SK-N-DZ (cell line): ENCODE measurements around the gene SERPINB6.
"Not testable (repeated sequence)": the region's sequence is repeated elsewhere in the genome, so short reads cannot be mapped to it uniquely, and the experiment has no call there.

ENCODE experiments used
- DNase-seq: peaks from one replicate; pipeline ENCODE4 v3.0.0-alpha.2; 2015; ENCODE audit warnings: low spot score

The SERPINB6 gene

DNA sequence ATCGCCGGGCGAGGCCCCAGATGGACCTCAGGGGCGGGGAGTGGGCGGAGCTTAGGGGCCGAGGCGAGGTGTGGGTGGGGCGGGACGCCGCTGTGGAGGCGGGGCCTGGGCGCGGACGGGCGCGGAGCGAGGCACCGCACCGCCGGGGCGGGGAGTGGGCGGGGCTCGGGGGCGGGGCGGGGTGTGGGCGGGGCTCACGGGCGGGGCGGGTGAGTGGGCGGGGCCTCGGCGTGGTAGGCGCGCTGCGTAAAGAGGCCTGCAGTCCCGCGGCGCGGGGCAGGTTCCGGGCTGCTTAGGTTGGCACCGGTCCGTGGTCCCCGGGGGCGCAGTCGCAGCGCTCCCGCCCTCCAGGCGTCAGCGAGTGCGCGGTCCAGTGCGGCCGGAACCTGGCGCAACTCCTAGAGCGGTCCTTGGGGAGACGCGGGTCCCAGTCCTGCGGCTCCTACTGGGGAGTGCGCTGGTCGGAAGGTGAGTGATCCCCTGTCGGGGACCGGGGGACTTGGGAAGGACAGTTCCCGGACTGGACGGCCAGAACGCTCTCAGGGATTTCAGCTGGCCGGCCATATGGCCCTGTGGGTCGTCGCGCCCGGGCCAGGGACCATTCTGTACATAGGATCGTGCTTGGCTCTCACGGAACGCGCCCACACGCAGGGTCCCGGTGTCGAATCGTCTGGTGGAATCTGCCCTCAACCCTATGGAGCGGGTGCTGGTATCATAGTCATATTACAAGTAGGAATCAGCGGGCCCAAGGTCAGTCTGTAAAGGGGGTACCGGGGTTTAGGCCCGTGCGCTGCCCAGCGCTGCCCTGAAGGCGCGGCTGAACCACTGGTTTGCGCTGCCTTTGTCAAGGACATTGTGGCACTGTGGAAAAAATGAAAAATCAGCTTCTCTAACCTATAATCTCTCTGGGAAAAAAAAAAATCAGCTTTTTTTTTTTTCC is 28.5 kb upstream of the SERPINB6 start, which contains the start of gene NQO2:
Gene NQO2, plus strand, starts transcription at position 277 of the 940 bp plus-strand sequence. CDS start 6,659 bp downstream, outside the sequence.
- DNase-seq = peak; percentile 43

DNA sequence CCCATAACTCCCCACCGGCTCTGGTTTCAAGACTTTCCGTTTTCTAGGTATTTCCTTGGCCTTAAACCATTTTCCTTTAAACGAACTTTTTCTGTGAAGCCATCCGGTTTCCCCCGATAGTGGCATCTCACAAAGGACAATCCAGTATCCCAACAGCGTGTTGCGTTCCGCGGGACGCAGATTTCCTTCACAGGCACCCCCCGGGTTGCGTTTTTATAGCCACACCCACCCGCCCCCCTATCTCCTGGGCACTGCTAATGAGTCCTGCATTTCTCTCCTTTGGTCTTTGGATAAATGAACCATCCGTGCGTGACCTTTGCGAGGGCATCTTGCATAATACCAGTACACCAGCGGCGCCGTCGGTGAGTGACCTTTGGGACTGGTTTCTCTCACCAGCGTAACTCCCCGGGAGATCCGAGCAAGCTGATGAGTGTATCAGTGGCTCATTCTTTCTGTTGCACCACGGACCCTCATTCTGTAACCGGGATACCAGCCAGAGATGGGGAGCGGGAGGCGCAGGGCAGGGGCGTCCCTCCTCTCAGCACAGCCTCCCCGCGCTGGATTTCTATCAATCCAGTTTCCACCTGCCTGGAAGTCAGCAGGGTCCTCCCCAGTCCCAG is 27.7 kb upstream of the SERPINB6 start:
- DNase-seq = peak; percentile 82

DNA sequence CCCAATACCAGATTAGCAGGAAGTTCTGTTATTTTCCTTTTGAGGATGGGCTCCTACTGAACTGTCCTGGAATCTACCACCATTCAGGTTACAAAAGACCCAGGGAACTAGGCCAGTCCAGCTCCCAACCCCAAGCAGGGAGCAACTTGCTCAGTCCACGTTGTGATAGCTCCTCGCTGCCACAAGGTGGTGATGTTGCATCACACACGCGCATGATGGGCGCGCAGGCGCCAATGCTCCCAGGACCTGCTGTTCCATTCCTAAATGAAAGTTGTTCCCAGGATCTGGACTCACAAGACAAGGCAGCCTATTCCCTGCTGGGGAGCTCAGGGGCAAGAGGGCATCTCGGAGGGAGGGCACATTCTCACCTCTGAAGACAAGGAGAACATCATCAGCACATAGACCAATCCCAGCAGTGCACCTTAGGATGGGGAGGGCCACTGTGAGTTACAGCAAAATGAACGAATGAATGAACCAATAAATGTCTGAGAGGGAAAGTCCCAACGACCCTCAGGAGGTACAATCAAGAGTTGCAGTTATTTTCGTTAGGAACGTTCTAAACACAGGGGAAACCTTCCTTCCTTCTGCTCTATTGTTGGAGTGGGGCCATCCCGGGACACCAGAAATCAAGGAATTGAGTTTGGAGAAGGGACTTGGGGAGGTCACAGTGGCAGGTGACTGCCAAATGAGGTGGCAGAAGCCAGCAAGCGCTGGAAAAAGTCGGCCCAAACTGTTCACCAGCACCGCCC is 27.1 kb upstream of the SERPINB6 start:
- not testable (repeated sequence) for DNase-seq

DNA sequence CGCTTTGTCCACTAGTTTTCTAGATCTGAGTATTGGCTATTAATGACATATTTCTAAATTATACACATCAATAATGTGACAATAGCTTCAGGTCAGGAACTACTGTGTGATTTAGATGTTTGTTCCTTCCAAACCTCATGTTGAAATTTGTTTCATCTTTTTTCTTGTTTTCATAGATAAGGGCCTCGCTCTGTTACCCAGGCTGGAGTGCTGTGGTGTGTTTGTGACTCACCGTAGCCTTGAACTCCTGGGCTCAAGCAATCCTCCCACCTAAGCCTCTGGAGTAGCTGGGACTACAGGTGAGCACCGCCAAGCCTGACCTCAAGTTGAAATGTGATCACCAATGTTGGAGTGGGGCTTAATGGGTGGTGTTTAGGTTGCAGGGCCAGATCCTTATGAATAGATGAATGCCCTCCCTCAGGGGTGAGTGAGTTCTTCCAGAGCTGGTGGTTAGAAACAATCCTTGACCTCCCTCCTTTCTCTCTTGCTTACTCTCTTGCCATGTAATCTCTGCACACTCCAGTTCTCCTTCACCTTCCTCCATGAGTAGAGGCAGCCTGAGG is 22.5 kb upstream of the SERPINB6 start:
- no peak for DNase-seq

DNA sequence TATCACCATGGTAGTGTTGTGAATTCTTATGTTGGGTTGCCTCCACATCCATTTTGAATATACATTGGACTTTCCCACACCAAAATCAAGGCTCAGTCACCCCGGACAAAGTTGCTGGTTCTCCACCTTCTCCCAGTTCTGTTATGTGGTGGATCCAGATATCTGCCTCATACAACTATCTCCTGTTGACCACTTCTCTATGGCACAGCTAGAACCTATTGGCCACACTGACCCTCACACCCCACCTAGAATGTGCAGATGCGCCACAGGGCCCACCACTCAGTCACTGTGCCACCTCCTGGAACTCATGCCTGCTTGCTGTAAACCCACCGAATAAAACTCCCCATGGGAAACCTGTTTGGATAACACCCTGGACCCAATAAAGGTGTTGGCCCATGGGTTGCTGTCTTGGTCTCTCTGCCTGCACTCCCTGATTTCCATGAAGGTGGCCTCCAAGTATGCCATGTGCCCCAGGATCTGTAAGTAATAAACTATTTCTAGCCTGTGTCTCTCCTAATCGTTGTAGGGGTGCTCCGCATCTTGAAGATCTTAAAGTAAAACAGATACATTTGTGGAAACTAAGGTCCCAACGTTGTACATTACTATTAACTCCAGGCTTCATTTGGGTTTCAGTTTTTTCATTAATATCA is 21.1 kb upstream of the SERPINB6 start:
- no peak for DNase-seq

DNA sequence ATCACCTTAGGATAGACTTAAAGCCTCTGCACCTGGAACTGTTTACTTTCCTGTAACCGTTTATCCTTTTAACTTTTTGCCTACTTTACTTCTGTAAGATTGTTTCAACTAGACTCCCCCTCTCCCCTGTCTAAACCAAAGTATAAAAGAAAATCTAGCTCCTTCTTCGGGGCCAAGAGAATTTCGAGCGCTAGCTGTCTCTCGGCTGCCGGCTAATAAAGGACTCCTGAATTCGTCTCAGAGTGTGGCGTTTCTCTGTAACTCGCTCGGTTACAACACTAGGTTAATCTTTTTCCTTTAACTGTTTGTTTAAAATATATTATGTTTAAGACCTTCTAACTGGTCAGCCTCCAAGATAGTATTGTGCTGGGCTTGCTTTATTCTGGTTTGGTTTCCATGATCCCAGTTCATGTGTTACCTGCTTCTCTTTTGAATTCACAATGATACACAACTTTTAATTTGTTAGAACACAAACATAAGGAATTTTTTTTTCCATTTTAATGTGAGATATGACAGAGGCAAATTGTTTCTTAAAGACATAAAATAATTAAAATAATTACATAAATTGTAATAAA is 19.7 kb upstream of the SERPINB6 start:
- DNase-seq = no peak

DNA sequence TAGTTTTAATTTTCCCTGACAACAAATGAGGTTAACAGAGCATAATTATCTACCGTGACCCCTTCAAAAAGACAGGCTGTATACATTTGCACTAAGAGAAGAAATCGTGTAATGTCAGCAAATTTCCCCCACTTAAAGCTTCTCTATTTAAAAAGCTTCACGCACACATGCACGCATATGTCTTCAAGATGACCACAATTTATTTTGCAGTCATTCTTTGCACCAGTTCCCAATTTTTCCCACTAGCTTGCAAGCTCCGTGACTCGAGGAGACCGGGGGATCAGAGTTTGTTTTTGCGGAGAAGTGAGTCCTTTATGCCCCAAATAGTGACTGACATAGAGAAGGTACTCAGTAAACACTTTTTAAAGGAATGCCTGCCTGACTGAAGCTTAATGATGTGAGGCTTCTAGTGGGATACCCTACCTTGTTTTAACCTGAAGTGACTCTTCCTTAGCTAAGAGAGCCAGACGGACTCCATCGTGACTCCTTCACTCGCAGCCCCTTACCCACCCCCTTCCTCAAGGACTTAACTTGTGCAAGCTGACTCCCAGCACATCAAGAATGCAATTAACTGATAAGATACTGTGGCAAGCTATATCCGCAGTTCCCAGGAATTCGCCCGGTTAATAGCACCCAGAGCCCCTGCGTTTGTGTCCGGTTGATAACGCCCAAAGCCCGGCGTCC is 19.0 kb upstream of the SERPINB6 start:
- DNase-seq = peak; percentile 42

DNA sequence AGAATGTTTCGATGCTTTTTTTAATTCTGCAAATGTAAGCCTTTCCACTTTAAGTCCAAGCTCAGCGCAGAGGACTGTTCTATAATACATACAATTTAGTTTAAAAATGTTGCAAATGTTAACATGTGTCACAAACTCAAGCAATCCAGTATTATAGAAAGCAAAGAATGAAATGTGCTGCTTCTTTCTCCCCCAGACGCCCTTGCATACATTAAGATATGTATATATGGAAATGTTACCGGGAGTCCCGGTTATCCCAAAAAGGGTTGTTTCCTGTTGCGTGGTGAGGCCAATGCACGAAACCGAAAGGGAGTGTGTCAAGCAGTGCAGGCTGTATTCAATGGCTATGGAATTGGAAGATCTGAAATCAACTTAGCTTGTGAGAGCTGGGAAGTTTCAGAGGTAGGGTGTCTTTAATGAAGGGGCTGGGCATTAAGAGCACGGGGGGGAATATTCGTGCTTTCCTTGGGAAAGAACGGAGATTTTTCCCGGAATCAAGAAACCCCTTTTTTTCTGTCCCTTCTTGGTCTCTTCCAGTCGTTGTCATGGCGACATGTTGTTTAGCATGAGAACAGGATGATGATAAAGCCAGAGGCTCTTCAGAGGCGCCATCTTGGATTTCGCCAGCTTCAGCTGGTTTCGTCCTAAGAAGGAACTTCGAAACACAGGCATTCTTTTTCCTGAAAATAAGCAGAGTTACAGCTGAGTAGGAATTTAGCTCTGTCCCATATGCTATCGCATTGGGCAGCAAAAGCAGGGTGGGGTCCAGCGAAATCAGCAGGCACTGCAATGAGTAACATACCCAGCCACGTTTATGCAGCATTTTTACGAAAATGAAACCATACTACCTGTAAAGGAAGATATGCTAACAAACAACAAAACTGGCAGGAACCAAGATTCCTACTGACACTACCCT is 18.2 kb upstream of the SERPINB6 start:
- peak; percentile 95 for DNase-seq

DNA sequence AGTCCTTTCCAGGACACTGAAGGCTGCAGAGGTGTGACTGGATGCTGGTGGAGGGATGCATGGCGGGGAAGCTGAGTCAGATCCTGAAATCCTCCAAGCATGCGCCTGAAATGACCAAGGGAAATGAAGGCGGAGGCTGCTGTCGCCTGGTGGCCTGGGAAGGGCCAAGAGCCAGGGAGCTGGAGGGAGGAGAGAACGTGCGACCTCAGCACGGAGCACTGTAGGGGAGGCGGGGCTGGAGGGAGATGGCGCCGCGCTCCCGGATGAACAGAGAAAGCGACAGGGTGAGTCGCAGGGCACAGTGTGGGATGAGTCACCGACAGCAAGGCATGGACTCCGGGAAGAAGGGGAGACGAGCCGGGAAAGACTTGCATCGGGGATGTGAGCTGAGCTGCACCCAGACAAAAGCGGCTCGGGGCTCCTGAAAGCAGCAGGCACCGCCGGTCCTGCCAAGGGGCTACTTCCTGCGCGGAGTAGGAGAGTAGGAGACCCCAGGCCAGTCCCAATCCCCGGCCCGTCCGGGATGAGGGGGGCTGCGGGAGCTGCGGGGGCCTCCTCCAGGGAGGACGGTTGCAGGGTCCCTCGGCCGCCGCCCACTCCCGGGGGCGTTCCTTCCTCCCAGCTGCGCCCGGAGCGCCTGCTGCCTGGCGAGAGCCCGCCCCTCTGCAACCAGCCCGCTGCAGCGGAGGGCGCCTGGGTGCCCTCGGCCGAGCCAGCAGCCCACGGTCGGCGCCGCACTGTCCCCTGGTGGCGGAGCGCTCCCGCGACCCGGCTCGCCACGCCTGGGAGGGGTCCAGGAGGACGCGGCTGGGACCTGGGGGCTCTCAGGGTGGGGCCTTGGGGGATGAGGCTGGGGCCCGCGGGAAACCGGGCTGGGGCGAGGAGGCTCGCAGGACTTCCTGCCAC is 17.3 kb upstream of the SERPINB6 start:
- DNase-seq = peak; percentile 92

DNA sequence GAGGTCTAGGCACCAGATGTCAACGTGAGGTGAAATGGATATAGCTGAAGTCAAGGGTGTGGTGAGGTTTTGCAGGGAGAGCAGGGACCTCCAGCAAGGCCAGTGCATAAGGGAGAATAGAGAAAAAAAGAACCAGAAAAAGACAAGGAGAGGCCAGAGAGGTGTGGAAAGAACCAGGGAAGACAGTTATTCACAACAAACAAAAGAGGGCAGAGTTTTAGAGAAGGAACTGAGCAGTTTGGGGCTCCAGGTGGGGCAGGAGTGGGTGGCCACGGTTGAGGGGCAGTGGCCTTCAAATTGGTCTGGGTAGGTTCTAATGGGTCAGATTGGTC is 16.7 kb upstream of the SERPINB6 start:
- DNase-seq = no peak

DNA sequence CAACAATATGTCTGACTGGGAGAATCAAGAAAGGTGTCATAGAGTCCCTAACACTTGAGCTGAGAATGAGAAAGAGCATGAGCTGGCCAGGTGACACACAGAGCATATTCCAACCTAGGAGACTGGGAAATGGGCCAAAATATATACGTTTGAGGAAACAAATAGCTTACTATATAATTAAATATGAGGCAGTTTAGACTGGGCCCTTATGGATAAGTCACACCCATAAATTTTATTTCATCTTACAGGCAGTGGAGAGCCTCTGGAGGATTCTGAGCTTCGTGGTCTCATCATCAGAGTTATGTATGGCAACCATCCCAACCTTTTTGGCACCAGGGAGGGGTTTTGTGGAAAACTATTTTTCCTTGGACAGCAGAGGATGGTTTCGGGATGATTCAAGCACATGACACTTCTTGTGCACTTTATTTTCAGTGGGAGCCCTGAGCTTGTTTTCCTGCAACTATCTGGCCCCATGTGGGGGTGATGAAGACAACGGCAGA is 15.4 kb upstream of the SERPINB6 start:
- no peak for DNase-seq

DNA sequence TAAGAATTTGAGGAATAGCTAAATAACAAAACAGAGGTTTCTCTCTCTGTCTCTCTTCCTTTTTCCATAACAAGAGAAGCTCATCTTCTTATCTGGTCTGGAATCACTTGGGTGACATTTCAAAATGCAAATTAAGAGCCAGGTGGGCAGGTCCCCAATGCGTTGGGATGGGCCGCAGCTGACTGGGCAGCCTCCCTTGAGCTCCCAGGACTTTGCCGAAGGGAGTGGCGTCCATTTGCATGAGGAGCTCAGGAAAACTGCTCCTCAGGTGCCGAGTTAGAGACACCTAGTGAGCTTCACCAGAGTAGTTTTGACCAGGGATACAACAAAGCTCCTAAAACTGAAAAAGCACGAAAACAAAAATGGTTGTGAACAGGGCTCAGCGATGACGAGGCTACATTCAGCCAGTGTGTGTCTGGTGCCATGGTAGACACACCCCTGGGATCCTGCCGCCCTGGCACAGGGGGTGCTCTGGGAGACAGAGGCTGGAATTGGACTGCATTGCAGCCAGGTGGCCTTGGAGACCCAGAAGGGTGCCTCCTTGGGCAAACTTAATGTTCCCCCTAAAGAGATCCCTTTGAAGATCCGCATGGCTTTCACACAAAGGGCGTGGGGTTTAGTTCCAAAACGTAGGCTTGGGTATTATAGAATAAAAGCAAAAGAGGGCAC is 13.5 kb upstream of the SERPINB6 start:
- no peak for DNase-seq

DNA sequence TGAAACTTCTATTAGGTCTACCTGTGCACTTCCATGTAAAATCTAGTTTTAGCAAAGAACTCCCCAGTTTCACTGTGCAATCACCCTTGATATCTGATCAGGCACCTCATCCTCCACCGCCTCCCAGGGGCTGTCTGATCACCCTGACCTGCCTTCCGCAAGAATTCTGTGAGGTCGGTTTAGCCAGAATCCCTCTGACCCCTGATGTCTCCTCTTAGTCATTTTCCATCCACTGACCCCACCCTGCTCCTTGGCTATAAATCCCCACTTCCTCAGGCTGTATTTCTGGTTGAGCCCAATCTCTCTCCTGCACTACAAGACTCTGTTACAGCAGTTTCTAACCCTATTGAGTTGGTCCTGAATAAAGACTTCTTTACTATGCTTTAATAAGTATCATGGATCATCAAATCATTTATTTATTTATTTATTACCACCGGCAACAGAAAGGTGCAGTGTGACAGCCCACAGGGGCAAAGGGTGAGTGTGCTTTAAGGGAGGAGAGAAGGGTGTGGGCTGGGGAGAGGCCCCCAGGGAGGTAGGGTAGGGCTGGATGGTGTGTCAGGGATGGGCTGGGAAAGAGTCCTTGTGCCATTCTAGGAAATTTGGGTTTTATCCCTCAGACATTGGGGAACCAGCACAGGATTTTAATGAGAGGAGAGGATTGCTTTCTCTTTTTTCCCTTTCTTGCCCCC is 11.2 kb upstream of the SERPINB6 start:
- DNase-seq = no peak

DNA sequence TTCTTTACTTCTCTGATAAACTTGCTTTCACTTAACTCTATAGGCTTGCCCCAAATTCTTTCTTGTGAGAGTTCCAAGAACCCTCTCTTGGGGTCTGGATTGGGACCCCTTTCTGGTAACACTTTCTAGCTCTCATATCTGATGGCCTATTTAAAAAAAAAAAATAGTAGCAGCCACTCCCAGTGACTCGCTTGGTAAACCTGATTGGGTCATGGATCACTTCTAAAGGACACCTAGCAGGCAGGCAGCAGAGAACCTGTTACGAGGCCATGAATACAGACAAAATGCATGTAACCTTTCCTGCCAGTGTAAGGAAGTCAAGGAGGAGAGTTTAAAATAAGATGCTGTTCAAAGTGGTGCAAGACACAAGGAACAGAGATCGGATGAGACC is 9.1 kb upstream of the SERPINB6 start:
- no peak for DNase-seq

DNA sequence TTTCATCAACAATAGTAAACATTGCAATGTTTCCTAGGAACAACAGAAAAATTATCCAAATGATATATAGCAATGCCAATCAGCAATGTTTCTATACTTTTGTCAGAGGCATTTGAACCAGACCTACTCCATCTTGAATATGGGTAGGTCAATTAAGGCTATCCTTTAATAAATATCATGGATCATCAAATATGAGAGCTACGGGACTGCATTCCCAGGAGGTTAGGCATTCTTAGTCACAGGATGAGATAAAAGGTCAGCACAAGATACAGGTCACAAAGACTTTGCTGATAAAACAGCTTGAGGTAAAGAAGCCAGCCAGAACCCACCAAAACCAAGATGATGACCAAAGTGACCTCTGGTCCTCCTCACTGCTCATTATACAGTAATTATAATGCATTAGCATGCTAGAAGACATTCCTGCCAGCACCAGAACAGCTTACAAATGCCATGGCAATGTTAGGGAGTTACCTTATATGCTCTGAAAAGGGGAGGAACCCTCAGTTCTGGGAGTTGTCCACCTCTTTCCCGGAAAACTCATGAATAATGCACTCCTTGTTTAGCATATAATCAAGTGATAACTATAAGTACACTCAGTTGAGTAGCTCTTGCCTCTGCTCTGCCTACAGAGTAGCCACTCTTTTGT is 8.6 kb upstream of the SERPINB6 start:
- no peak for DNase-seq

DNA sequence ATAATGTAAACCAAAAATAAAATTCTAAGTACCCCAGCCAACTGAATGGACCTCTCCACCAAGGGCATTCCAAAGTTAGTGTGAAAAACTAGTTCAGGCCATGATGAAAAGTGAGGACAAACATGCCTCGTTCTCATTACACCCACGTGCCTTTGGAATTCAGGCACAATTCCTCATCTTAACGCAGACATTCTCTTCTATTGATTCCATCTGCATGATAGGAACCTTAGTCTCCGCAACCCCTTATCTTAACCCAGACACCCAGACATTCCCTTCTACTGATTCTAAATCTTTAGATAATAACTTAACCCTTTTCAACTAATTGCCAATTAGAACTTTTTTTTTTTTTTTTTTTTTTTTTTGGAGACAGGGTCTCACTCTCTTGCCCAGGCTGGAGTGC is 7.6 kb upstream of the SERPINB6 start:
- no peak for DNase-seq
